Erythroblast (primary cell): Measurements from ENCODE around the gene FKBP4.

Source experiments
- GATA1 ChIP-seq: IDR thresholded peaks from 2 replicates; pipeline ENCODE4 v1.6.1; 2011; ENCODE audit warnings: low read depth, mild to moderate bottlenecking, control low read depth, low read length, moderate library complexity
- POLR2A ChIP-seq: IDR thresholded peaks from 2 replicates; pipeline ENCODE4 v1.6.1; 2011; ENCODE audit warnings: mild to moderate bottlenecking, low read length

DNA sequence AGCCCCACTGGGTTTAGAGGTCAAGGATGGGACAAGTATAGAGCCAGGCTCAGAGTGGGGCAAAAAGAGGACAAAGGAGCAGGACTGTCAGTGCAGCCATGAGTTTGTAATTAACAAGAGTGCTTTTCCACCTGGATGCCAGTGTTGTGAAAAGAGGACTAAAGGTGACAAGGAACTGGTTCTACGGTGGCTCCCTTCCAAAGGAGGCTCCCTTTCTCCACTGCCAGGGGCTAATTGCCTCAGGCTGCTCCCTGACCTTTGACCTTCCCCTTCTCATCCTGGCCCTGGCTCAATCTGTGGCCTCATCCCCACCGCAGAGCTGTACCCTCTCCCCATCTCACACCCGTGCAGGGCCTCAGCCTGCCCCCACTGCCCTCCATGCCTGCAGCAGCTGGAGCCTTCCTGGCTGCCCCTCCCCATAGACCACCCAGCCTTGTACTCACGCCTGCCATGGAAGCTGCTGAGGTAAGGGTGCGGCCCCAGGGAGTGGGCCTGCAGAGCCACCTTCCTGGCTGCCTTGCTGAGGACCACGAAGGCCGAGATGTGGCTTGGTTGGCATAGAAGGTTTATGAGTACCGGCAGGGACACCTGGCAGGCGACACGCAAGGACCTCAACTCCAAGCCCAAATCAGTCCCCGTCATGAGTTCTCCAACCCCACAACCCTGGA is 24.8 kb upstream of the FKBP4 start:
- TF ChIP-seq POLR2A (no peak), GATA1 (no peak)
